GM23338 (cell line): ENCODE data around the gene ALPL.

Experiments used
- CREB1 ChIP-seq: fragments of 250-450 bp; sonication (Bioruptor Pico); IDR thresholded peaks from 2 replicates; pipeline ENCODE4 v1.5.0; 2020; ENCODE audit warnings: low read depth, mild to moderate bottlenecking, moderate library complexity
- EZH2 ChIP-seq: fragments of 200-600 bp; sonication (generic); IDR thresholded peaks from one replicate; pipeline ENCODE4 v1.8.0; 2017; ENCODE audit warnings: antibody characterized with exemption, mild to moderate bottlenecking, low read depth; ENCODE audit not compliant: unreplicated experiment
- EZH2phosphoT487 ChIP-seq: fragments of 200-600 bp; sonication (generic); IDR thresholded peaks from one replicate; pipeline ENCODE4 v1.8.1; 2018; ENCODE audit warnings: antibody characterized with exemption; ENCODE audit not compliant: unreplicated experiment
- JUNB ChIP-seq: IDR thresholded peaks from one replicate; pipeline ENCODE4 v1.6.1; 2016; ENCODE audit warnings: antibody characterized with exemption; ENCODE audit not compliant: unreplicated experiment
- POLR2AphosphoS5 ChIP-seq: IDR thresholded peaks from 2 replicates; pipeline ENCODE4 v1.6.1; 2016; ENCODE audit warnings: antibody characterized with exemption, low read depth
- TF ChIP-seq, protein P1 (sequence below): IDR thresholded peaks from one replicate; pipeline ENCODE4 v1.6.1; 2018; ENCODE audit warnings: antibody characterized with exemption; ENCODE audit not compliant: unreplicated experiment
- TF ChIP-seq, protein P2 (sequence below), 2 experiments: fragments of 200-600 bp in 1 of 2; sonication (generic) in 1 of 2; conservative IDR thresholded peaks; 2 replicates each; pipeline versions ENCODE4 v1.5.1 to v1.6.1; 2016 to 2017; ENCODE audit warnings: antibody characterized with exemption in 2 of 2, low read depth in 2 of 2, mild to moderate bottlenecking in 2 of 2, moderate library complexity in 1 of 2
- TF ChIP-seq, protein P3 (sequence below): IDR thresholded peaks from 2 replicates; pipeline ENCODE4 v1.6.1; 2016; ENCODE audit warnings: antibody characterized with exemption

DNA sequence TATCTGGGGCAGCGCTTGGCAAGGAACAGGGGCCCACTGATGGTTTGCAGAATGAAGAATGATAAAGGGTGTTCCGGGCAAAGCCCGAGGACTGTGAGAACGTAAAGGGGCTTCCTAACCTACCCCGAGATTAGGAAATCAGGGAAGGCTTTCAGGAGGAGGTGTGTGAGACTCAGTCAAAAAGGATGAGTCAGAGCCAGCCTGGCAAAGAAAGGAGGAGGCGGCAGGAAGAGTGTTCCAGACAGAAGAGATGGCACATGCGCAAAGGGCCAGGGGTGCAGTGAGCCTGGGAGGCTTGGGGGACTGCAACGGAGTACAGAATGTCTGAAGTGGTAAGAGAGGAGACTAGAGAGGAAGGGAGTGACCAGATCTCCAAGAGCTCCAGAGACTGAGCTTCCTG lies 89.7 kb downstream of the ALPL start:
- TF ChIP-seq, protein P1, sequence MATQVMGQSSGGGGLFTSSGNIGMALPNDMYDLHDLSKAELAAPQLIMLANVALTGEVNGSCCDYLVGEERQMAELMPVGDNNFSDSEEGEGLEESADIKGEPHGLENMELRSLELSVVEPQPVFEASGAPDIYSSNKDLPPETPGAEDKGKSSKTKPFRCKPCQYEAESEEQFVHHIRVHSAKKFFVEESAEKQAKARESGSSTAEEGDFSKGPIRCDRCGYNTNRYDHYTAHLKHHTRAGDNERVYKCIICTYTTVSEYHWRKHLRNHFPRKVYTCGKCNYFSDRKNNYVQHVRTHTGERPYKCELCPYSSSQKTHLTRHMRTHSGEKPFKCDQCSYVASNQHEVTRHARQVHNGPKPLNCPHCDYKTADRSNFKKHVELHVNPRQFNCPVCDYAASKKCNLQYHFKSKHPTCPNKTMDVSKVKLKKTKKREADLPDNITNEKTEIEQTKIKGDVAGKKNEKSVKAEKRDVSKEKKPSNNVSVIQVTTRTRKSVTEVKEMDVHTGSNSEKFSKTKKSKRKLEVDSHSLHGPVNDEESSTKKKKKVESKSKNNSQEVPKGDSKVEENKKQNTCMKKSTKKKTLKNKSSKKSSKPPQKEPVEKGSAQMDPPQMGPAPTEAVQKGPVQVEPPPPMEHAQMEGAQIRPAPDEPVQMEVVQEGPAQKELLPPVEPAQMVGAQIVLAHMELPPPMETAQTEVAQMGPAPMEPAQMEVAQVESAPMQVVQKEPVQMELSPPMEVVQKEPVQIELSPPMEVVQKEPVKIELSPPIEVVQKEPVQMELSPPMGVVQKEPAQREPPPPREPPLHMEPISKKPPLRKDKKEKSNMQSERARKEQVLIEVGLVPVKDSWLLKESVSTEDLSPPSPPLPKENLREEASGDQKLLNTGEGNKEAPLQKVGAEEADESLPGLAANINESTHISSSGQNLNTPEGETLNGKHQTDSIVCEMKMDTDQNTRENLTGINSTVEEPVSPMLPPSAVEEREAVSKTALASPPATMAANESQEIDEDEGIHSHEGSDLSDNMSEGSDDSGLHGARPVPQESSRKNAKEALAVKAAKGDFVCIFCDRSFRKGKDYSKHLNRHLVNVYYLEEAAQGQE: no peak
- TF ChIP-seq, protein P2, sequence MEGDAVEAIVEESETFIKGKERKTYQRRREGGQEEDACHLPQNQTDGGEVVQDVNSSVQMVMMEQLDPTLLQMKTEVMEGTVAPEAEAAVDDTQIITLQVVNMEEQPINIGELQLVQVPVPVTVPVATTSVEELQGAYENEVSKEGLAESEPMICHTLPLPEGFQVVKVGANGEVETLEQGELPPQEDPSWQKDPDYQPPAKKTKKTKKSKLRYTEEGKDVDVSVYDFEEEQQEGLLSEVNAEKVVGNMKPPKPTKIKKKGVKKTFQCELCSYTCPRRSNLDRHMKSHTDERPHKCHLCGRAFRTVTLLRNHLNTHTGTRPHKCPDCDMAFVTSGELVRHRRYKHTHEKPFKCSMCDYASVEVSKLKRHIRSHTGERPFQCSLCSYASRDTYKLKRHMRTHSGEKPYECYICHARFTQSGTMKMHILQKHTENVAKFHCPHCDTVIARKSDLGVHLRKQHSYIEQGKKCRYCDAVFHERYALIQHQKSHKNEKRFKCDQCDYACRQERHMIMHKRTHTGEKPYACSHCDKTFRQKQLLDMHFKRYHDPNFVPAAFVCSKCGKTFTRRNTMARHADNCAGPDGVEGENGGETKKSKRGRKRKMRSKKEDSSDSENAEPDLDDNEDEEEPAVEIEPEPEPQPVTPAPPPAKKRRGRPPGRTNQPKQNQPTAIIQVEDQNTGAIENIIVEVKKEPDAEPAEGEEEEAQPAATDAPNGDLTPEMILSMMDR (conservative IDR thresholded peaks at IDR 0.05; ENCODE audit: low read depth in 2 of 2): no peak
- TF ChIP-seq POLR2AphosphoS5 (no peak), JUNB (no peak), EZH2 (no peak), EZH2phosphoT487 (no peak), CREB1 (CRISPR knock-in tag) (no peak)
- TF ChIP-seq, protein P3, sequence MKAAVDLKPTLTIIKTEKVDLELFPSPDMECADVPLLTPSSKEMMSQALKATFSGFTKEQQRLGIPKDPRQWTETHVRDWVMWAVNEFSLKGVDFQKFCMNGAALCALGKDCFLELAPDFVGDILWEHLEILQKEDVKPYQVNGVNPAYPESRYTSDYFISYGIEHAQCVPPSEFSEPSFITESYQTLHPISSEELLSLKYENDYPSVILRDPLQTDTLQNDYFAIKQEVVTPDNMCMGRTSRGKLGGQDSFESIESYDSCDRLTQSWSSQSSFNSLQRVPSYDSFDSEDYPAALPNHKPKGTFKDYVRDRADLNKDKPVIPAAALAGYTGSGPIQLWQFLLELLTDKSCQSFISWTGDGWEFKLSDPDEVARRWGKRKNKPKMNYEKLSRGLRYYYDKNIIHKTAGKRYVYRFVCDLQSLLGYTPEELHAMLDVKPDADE: no peak
